Hepatocyte (in vitro differentiated cells): ENCODE results near the gene OR11H7. TPM values are rescaled to one million over a fixed set of nuclear protein-coding genes. Genes with fewer than 3 reads are reported as not detected.

Source experiments
- DNase-seq: peaks from one replicate; pipeline ENCODE4 v3.0.0-alpha.2; 2016; ENCODE audit warnings: low spot score
- H2AFZ ChIP-seq: fragments of 200-600 bp; sonication (generic); 2 replicates; pipeline ENCODE4 v1.6.0; 2016; ENCODE audit warnings: antibody characterized with exemption, mild to moderate bottlenecking
- H3K27ac ChIP-seq: fragments of 200-600 bp; sonication (generic); 2 replicates; pipeline ENCODE4 v1.5.1; 2016; ENCODE audit warnings: mild to moderate bottlenecking
- H3K27me3 ChIP-seq: fragments of 200-600 bp; sonication (generic); 2 replicates; pipeline ENCODE4 v1.6.1; 2016
- H3K36me3 ChIP-seq: fragments of 200-600 bp; sonication (generic); replicated peaks from 2 replicates; pipeline ENCODE4 v1.5.1; 2016; ENCODE audit warnings: low read depth; ENCODE audit not compliant: insufficient read depth
- H3K4me1 ChIP-seq: fragments of 200-600 bp; sonication (generic); 2 replicates; pipeline ENCODE4 v1.5.1; 2016; ENCODE audit warnings: mild to moderate bottlenecking, moderate library complexity; ENCODE audit not compliant: insufficient read depth
- H3K4me2 ChIP-seq: fragments of 200-600 bp; sonication (generic); 2 replicates; pipeline ENCODE4 v1.6.0; 2016
- H3K4me3 ChIP-seq: fragments of 200-600 bp; sonication (generic); 2 replicates; pipeline ENCODE4 v1.5.1; 2016; ENCODE audit warnings: mild to moderate bottlenecking
- H3K79me2 ChIP-seq: fragments of 200-600 bp; sonication (generic); 2 replicates; pipeline ENCODE4 v1.6.0; 2017; ENCODE audit warnings: mild to moderate bottlenecking
- H3K9me2 ChIP-seq: fragments of 200-600 bp; sonication (generic); replicated peaks from 2 replicates; pipeline ENCODE4 v1.6.0; 2017; ENCODE audit warnings: mild to moderate bottlenecking; ENCODE audit not compliant: insufficient read depth
- H3K9me3 ChIP-seq: fragments of 200-600 bp; sonication (generic); 2 replicates; pipeline ENCODE4 v1.5.1; 2016; ENCODE audit warnings: low read depth, mild to moderate bottlenecking
- H4K20me1 ChIP-seq: fragments of 200-600 bp; sonication (generic); 2 replicates; pipeline ENCODE4 v1.6.0; 2016; ENCODE audit warnings: mild to moderate bottlenecking; ENCODE audit not compliant: insufficient read depth, poor library complexity, severe bottlenecking
- CTCF ChIP-seq: fragments of 200-600 bp; sonication (generic); IDR thresholded peaks from 2 replicates; pipeline ENCODE4 v1.5.1; 2016; ENCODE audit warnings: antibody characterized with exemption, mild to moderate bottlenecking; ENCODE audit not compliant: poor library complexity
- EZH2 ChIP-seq: fragments of 200-600 bp; sonication (generic); IDR thresholded peaks from 2 replicates; pipeline ENCODE4 v1.6.1; 2016; ENCODE audit warnings: antibody characterized with exemption, mild to moderate bottlenecking, borderline replicate concordance
- EZH2phosphoT487 ChIP-seq: fragments of 200-600 bp; sonication (generic); IDR thresholded peaks from one replicate; pipeline ENCODE4 v1.6.1; 2018; ENCODE audit warnings: antibody characterized with exemption, mild to moderate bottlenecking, low read depth, moderate library complexity; ENCODE audit not compliant: unreplicated experiment, severe bottlenecking
- WGBS: methylation state at CpG from one replicate; pipeline ENCODE4 v1.1.6; 2016; ENCODE audit warnings: low lambda C conversion rate; ENCODE audit errors: missing lambda C conversion rate; 5-methylcytosine and 5-hydroxymethylcytosine counted together
- polyA plus RNA-seq: library from polyadenylated mRNA; unstranded; fragments of >200 nt; fragmentation: Nextera tagmentation; extraction: Ambion mirVana; gene quantifications from 2 replicates; pipeline ENCODE4 v1.2.1, GENCODE V29; 2016
- total RNA-seq: library from RNA; depleted of rRNA; stranded (reverse); fragments of >200 nt; gene quantifications from 2 replicates; pipeline ENCODE4 v1.2.3, GENCODE V29; 2014

Gene OR11H7
- total RNA-seq, result not detected in 2 replicates
- polyA plus RNA-seq, result not detected in 2 replicates

GRCh38 chr14:20228681-20229080 is at the start of gene OR11H7:
OR11H7 (plus strand) TSS chr14:20228981.
- no peak within 1 kb of the TSS for H3K27ac ChIP-seq
- no peak within 1 kb of the TSS for H3K4me3 ChIP-seq
- no peak within 1 kb of the TSS for H3K4me2 ChIP-seq
- H3K79me2 ChIP-seq, result no peaks in the 10 kb centered on the region
- DNase-seq, result no peak
- no peaks in the 10 kb centered on the region for H3K9me3 ChIP-seq
- TF ChIP-seq CTCF, result no peak
- no peak for TF ChIP-seq EZH2phosphoT487
- no peak for TF ChIP-seq EZH2
- H3K36me3 ChIP-seq, result no peaks in the 10 kb centered on the region
- 83% methylated on average over 1 of the region's 1 CpG for WGBS
- no peaks in the 10 kb centered on the region for H3K9me2 ChIP-seq
- H4K20me1 ChIP-seq, result no peaks in the 10 kb centered on the region
- H3K27me3 ChIP-seq, result no peaks in the 10 kb centered on the region
- H2AFZ ChIP-seq, result no peak within 1 kb of the TSS
- no peaks in the 10 kb centered on the region for H3K4me1 ChIP-seq

- no peaks in the 10 kb centered on the region for H3K9me2 ChIP-seq
- H3K36me3 ChIP-seq, result no peaks in the 10 kb centered on the region
- no peaks in the 10 kb centered on the region for H3K79me2 ChIP-seq
- no peaks in the 10 kb centered on the region for H3K27me3 ChIP-seq
- no peak overlapping the region for H2AFZ ChIP-seq
- no peak for TF ChIP-seq EZH2
- no peak for TF ChIP-seq EZH2phosphoT487
- no peak for TF ChIP-seq CTCF
- no peaks in the 10 kb centered on the region for H3K4me1 ChIP-seq
- no peak overlapping the region for H3K4me2 ChIP-seq
- no peak for DNase-seq
- WGBS, result 54% methylated on average over 5 of the region's 5 CpGs
- no peak overlapping the region for H3K4me3 ChIP-seq
- H4K20me1 ChIP-seq, result no peaks in the 10 kb centered on the region
- no peaks in the 10 kb centered on the region for H3K9me3 ChIP-seq
- no peak overlapping the region for H3K27ac ChIP-seq
Measured at GRCh38 chr14:20179218-20179617, 49.6 kb upstream of the OR11H7 start.

GRCh38 chr14:20179880-20180279 is 48.9 kb upstream of the OR11H7 start:
- no peaks in the 10 kb centered on the region for H3K4me1 ChIP-seq
- H3K27ac ChIP-seq, result no peak overlapping the region
- H3K9me2 ChIP-seq, result no peaks in the 10 kb centered on the region
- no peak for TF ChIP-seq CTCF
- H3K27me3 ChIP-seq, result no peaks in the 10 kb centered on the region
- no peaks in the 10 kb centered on the region for H4K20me1 ChIP-seq
- no peak for DNase-seq
- no peaks in the 10 kb centered on the region for H3K9me3 ChIP-seq
- no peak overlapping the region for H3K4me3 ChIP-seq
- whole genome bisulfite sequencing, result 64% methylated on average over 2 of the region's 2 CpGs
- no peak overlapping the region for H2AFZ ChIP-seq
- no peaks in the 10 kb centered on the region for H3K36me3 ChIP-seq
- H3K4me2 ChIP-seq, result no peak overlapping the region
- H3K79me2 ChIP-seq, result no peaks in the 10 kb centered on the region

GRCh38 chr14:20180486-20180885 is 48.3 kb upstream of the OR11H7 start:
- Histone ChIP-seq H3K9me2 (no peaks in the 10 kb centered on the region), H3K36me3 (no peaks in the 10 kb centered on the region), H4K20me1 (no peaks in the 10 kb centered on the region), H2AFZ (no peak overlapping the region), H3K4me1 (no peaks in the 10 kb centered on the region), H3K4me2 (no peak overlapping the region), H3K4me3 (no peak overlapping the region), H3K27me3 (no peaks in the 10 kb centered on the region), H3K79me2 (no peaks in the 10 kb centered on the region), H3K27ac (no peak overlapping the region), H3K9me3 (no peaks in the 10 kb centered on the region)
- DNase-seq, result no peak
- no peak for TF ChIP-seq EZH2
- TF ChIP-seq CTCF, result no peak
- TF ChIP-seq EZH2phosphoT487, result no peak
- WGBS, result 61% methylated on average over 2 of the region's 2 CpGs
